Endothelial cell of umbilical vein (primary cell): ENCODE results near the gene SCG2. TPM values are rescaled to one million over a fixed set of nuclear protein-coding genes. Genes with fewer than 3 reads are reported as not detected.

Source experiments
- BruUV-seq: library from RNA; stranded (reverse); fragments of 400-500 nt; replicated peaks from 2 replicates; lab custom pipeline; 2021; lab: Mats Ljungman, UMichigan
- CTCF ChIA-PET: fragments of 300-600, 350-600 bp; sonication (Branson Sonifier 250); formaldehyde crosslinking; loops from one replicate; lab custom pipeline; 2021; ENCODE audit warnings: antibody characterized with exemption, inconsistent platforms; lab: Charles Lee
- POLR2A ChIA-PET: fragments of 300-600, 350-600 bp; sonication (Branson Sonifier 250); formaldehyde crosslinking; loops from one replicate; lab custom pipeline; 2021; ENCODE audit warnings: antibody characterized with exemption, inconsistent platforms; lab: Charles Lee
- DNase-seq: peaks from one replicate; pipeline ENCODE4 v3.0.0-alpha.2; 2011; ENCODE audit warnings: low read depth, low spot score
- FAIRE-seq: peaks from 2 replicates; lab custom pipeline; 2011; peaks lifted over from hg19 to GRCh38; lab: Jason Lieb, UNC
- H2AFZ ChIP-seq: 2 replicates; pipeline ENCODE4 v1.6.0; 2012; ENCODE audit warnings: low read depth, low read length, control low read depth, inconsistent platforms
- H3K27ac ChIP-seq: 2 replicates; pipeline ENCODE4 v1.5.1; 2011; ENCODE audit warnings: low read depth, mild to moderate bottlenecking, control low read depth, low read length, moderate library complexity; ENCODE audit not compliant: insufficient read depth
- H3K27me3 ChIP-seq, 2 experiments: 2 replicates each; pipeline versions ENCODE4 v1.6.0 to v1.6.1; 2011; ENCODE audit warnings: low read length in 2 of 2, mixed read lengths in 1 of 2; ENCODE audit not compliant: control insufficient read depth in 2 of 2, insufficient read depth in 2 of 2
- H3K36me3 ChIP-seq, 2 experiments: 2 replicates in 1 of 2; 3 replicates in 1 of 2; pipeline ENCODE4 v1.5.1; 2011; ENCODE audit warnings: low read length in 2 of 2, mild to moderate bottlenecking in 1 of 2, moderate library complexity in 1 of 2; ENCODE audit not compliant: control insufficient read depth in 2 of 2, insufficient read depth in 2 of 2; ENCODE audit errors: extremely low read depth in 1 of 2
- H3K4me1 ChIP-seq: 3 replicates; pipeline ENCODE4 v1.5.1; 2011; ENCODE audit warnings: mild to moderate bottlenecking, low read length; ENCODE audit not compliant: control insufficient read depth, insufficient read depth; ENCODE audit errors: extremely low read depth
- H3K4me2 ChIP-seq: 2 replicates; pipeline ENCODE4 v1.6.1; 2011; ENCODE audit warnings: low read length, control low read depth, mixed read lengths; ENCODE audit not compliant: insufficient read depth
- H3K4me3 ChIP-seq, 3 experiments: fragments of 200-600 bp in 1 of 3; sonication (generic), shearing (Covaris generic) in 1 of 3; replicated peaks in 1 of 3; 2 replicates each; pipeline ENCODE4 v1.5.1; 2011 to 2016; ENCODE audit warnings: control low read depth in 3 of 3, low read length in 3 of 3, mild to moderate bottlenecking in 2 of 3, inconsistent platforms in 1 of 3, low read depth in 1 of 3, moderate library complexity in 1 of 3; ENCODE audit not compliant: insufficient read depth in 1 of 3
- H3K79me2 ChIP-seq: 2 replicates; pipeline ENCODE4 v1.6.0; 2012; ENCODE audit warnings: low read length, inconsistent platforms; ENCODE audit not compliant: control insufficient read depth, insufficient read depth
- H3K9ac ChIP-seq: replicated peaks from 2 replicates; pipeline ENCODE3; 2011; ENCODE audit warnings: low read length, control low read depth; ENCODE audit not compliant: insufficient read depth; ENCODE audit errors: extremely low read depth
- H3K9me1 ChIP-seq: replicated peaks from 3 replicates; pipeline ENCODE4 v1.6.0; 2011; ENCODE audit warnings: mild to moderate bottlenecking, low read length; ENCODE audit not compliant: control insufficient read depth, insufficient read depth; ENCODE audit errors: extremely low read depth
- H3K9me3 ChIP-seq: replicated peaks from 2 replicates; pipeline ENCODE4 v1.5.1; 2012; ENCODE audit warnings: low read length, inconsistent platforms; ENCODE audit not compliant: control insufficient read depth, insufficient read depth
- H4K20me1 ChIP-seq: replicated peaks from 2 replicates; pipeline ENCODE3; 2011; ENCODE audit warnings: mild to moderate bottlenecking, low read length; ENCODE audit not compliant: control insufficient read depth, insufficient read depth; ENCODE audit errors: extremely low read depth
- CTCF ChIP-seq, 2 donors: IDR thresholded peaks; 1 replicate in 1 of 2; 2 replicates in 1 of 2; pipeline ENCODE4 v1.5.1; 2011; ENCODE audit warnings: low read length in 2 of 2, mild to moderate bottlenecking in 2 of 2, moderate library complexity in 2 of 2, control low read depth in 1 of 2, inconsistent platforms in 1 of 2, low read depth in 1 of 2; ENCODE audit not compliant: insufficient read depth in 1 of 2; ENCODE audit errors: extremely low read depth in 1 of 2
- EZH2 ChIP-seq: IDR thresholded peaks from 2 replicates; pipeline ENCODE4 v1.6.1; 2012; ENCODE audit warnings: borderline replicate concordance, low read depth, mild to moderate bottlenecking, moderate library complexity, low read length, inconsistent platforms; ENCODE audit not compliant: severe bottlenecking
- FOS ChIP-seq: IDR thresholded peaks from 2 replicates; pipeline ENCODE4 v1.6.1; 2011; ENCODE audit warnings: mild to moderate bottlenecking, low read length, moderate library complexity, borderline replicate concordance; ENCODE audit not compliant: insufficient read depth
- GATA2 ChIP-seq: IDR thresholded peaks from 2 replicates; pipeline ENCODE4 v1.7.0; 2011; ENCODE audit warnings: low read depth, mild to moderate bottlenecking, moderate library complexity, mixed read lengths, low read length; ENCODE audit not compliant: insufficient read length, insufficient read depth
- JUN ChIP-seq: IDR thresholded peaks from 2 replicates; pipeline ENCODE4 v1.6.1; 2011; ENCODE audit warnings: borderline replicate concordance, low read depth; ENCODE audit not compliant: insufficient read length, insufficient read depth
- MAX ChIP-seq: IDR thresholded peaks from 2 replicates; pipeline ENCODE4 v1.6.1; 2011; ENCODE audit not compliant: insufficient read depth, insufficient read length
- MYC ChIP-seq: IDR thresholded peaks from one replicate; pipeline ENCODE4 v1.6.1; 2011; ENCODE audit warnings: mild to moderate bottlenecking, low read depth, low read length
- POLR2A ChIP-seq: IDR thresholded peaks from 2 replicates; pipeline ENCODE4 v1.6.1; 2012; ENCODE audit warnings: low read depth, mild to moderate bottlenecking, control low read depth, low read length
- POLR2AphosphoS5 ChIP-seq: IDR thresholded peaks from 2 replicates; pipeline ENCODE4 v1.6.1; 2012; ENCODE audit warnings: low read depth, mild to moderate bottlenecking, control low read depth, low read length, moderate library complexity; ENCODE audit not compliant: insufficient read depth
- dilution Hi-C: fragments of 300-500 bp; cut with MboI; formaldehyde crosslinking; loops from one replicate; pipeline ENCODE4 v1.15.0; 2019; ENCODE audit warnings: low sequenced_read_pairs; ENCODE audit not compliant: extremely low pct_ligation_motif_present
- intact Hi-C: fragments of 100-400 bp; cut with micrococcal nuclease; formaldehyde crosslinking; loops from one replicate; pipeline ENCODE4 v1.10.0; 2022
- polyA plus RNA-seq, 4 experiments: library from polyadenylated mRNA; depleted of rRNA in 3 of 4; stranded (reverse) in 3 of 4; unstranded in 1 of 4; fragments of >200 nt; gene quantifications; 2 replicates each; pipeline versions ENCODE4 v1.2.1 to v1.2.3, GENCODE V29; 2011 to 2012; ENCODE audit warnings: missing spikeins in 1 of 4
- total RNA-seq: library from RNA; stranded (reverse); gene quantifications from 2 replicates; pipeline ENCODE4 v1.2.3, GENCODE V29; 2021

The SCG2 gene
- total and polyA plus RNA-seq, 2 donors (not counting 3 experiments of a cell fraction or from before 2014, with no cell fraction given), result not detected

GRCh38 chr2:223642506-223642905, 40.3 kb upstream of the SCG2 start:
- DNase-seq (no peak), FAIRE-seq (no peak)
- ChIA-PET CTCF (no interaction called here), POLR2A (no interaction called here)
- no peaks in the 10 kb centered on the region for H3K36me3 ChIP-seq
- H3K79me2 ChIP-seq, result no peaks in the 10 kb centered on the region
- H3K4me2 ChIP-seq, result no peak overlapping the region
- H3K4me1 ChIP-seq, result no peaks in the 10 kb centered on the region
- no peaks in the 10 kb centered on the region for H3K9me1 ChIP-seq
- H4K20me1 ChIP-seq, result no peaks in the 10 kb centered on the region
- intact Hi-C loops, result no loop called here
- no peak overlapping the region for H3K9ac ChIP-seq
- BruUV-seq, result no TSS peak
- dilution Hi-C loops, result no loop called here
- no peaks in the 10 kb centered on the region for H3K27me3 ChIP-seq
- H3K4me3 ChIP-seq, result no peak overlapping the region
- TF ChIP-seq MAX, result no peak
- no peak for TF ChIP-seq POLR2A
- no peak for TF ChIP-seq POLR2AphosphoS5
- TF ChIP-seq MYC, result no peak
- TF ChIP-seq JUN, result no peak
- no peak for TF ChIP-seq FOS
- no peak for TF ChIP-seq GATA2
- no peak for TF ChIP-seq EZH2
- TF ChIP-seq CTCF (IDR thresholded peaks at IDR 0.05; ENCODE audit: extremely low read depth in 1 of 2, insufficient read depth in 1 of 2, low read depth in 1 of 2, low read length in 2 of 2), result no peak
- no peak overlapping the region for H2AFZ ChIP-seq
- H3K9me3 ChIP-seq, result no peaks in the 10 kb centered on the region
- H3K27ac ChIP-seq, result no peak overlapping the region
